ENCODE measurements around the gene TRIM44.
"Not testable (repeated sequence)": the region's sequence is repeated elsewhere in the genome, so short reads cannot be mapped to it uniquely, and the experiment has no call there.

The TRIM44 gene

GRCh38 chr11:35711924-35712323 lies 49.3 kb downstream of the TRIM44 start:
- no peaks in the 10 kb centered on the region for H3K4me1 ChIP-seq (ENCODE audit: control insufficient read depth in 1 of 2, insufficient read depth in 2 of 2, low read length in 2 of 2)
- H3K14ac ChIP-seq (ENCODE audit: low read length) = no peak overlapping the region
- no peak overlapping the region for H4K8ac ChIP-seq (ENCODE audit: low read depth, low read length)
- H3K9me3 ChIP-seq (ENCODE audit: insufficient read depth, low read depth, low read length) = no peaks in the 10 kb centered on the region
- no peak overlapping the region for H3K4ac ChIP-seq (ENCODE audit: low read depth, low read length)
- H2BK120ac ChIP-seq (ENCODE audit: insufficient read depth, low read length, poor library complexity) = no peak overlapping the region
- no peak overlapping the region for H3K4me3 ChIP-seq (ENCODE audit: low read depth, low read length)
- no peak overlapping the region for H2BK5ac ChIP-seq (ENCODE audit: low read depth, low read length, poor library complexity)
- H4K91ac ChIP-seq (ENCODE audit: low read depth, low read length) = no peak overlapping the region
- no peak for DNase-seq
- no peak overlapping the region for H4K12ac ChIP-seq (ENCODE audit: low read depth, low read length)
- H3K36me3 ChIP-seq (ENCODE audit: control insufficient read depth in 1 of 2, insufficient read depth in 2 of 2, low read length in 2 of 2) = no peaks in the 10 kb centered on the region
- no peak overlapping the region for H3K23ac ChIP-seq (ENCODE audit: low read length)
- H3K9ac ChIP-seq (ENCODE audit: low read length) = no peak overlapping the region
- H2BK12ac ChIP-seq (ENCODE audit: low read length) = no peak overlapping the region
- no peak overlapping the region for H2AK5ac ChIP-seq (ENCODE audit: low read length)
- no peak overlapping the region for H3K4me2 ChIP-seq (ENCODE audit: low read length)
- no peaks in the 10 kb centered on the region for H3K79me1 ChIP-seq (ENCODE audit: low read length)
- no peak overlapping the region for H3K27ac ChIP-seq (ENCODE audit: low read depth, low read length)
- no peaks in the 10 kb centered on the region for H3K27me3 ChIP-seq (ENCODE audit: insufficient read depth, low read length)
- no peak overlapping the region for H3K18ac ChIP-seq (ENCODE audit: low read length)
- no peaks in the 10 kb centered on the region for H3K79me2 ChIP-seq (ENCODE audit: control insufficient read depth, insufficient read depth, low read length, poor library complexity)
- H2AFZ ChIP-seq (ENCODE audit: insufficient read depth, low read length, poor library complexity) = no peak overlapping the region

- H2BK5ac ChIP-seq (ENCODE audit: low read depth, low read length, poor library complexity) = no peak overlapping the region
- H4K12ac ChIP-seq (ENCODE audit: low read depth, low read length) = no peak overlapping the region
- no peak overlapping the region for H3K4ac ChIP-seq (ENCODE audit: low read depth, low read length)
- H3K4me1 ChIP-seq (ENCODE audit: control insufficient read depth in 1 of 2, insufficient read depth in 2 of 2, low read length in 2 of 2) = no peaks in the 10 kb centered on the region
- H3K79me2 ChIP-seq (ENCODE audit: control insufficient read depth, insufficient read depth, low read length, poor library complexity) = no peaks in the 10 kb centered on the region
- no peak overlapping the region for H3K23ac ChIP-seq (ENCODE audit: low read length)
- no peak overlapping the region for H3K4me3 ChIP-seq (ENCODE audit: low read depth, low read length)
- H3K27ac ChIP-seq (ENCODE audit: low read depth, low read length) = no peak overlapping the region
- H3K14ac ChIP-seq (ENCODE audit: low read length) = no peak overlapping the region
- no peak overlapping the region for H2BK120ac ChIP-seq (ENCODE audit: insufficient read depth, low read length, poor library complexity)
- no peak overlapping the region for H2AFZ ChIP-seq (ENCODE audit: insufficient read depth, low read length, poor library complexity)
- H2AK5ac ChIP-seq (ENCODE audit: low read length) = no peak overlapping the region
- WGBS (ENCODE audit: extremely low coverage, insufficient coverage, insufficient read length) = no CpG with 5 or more reads among the region's 3 CpGs
- no peaks in the 10 kb centered on the region for H3K79me1 ChIP-seq (ENCODE audit: low read length)
- no peak overlapping the region for H3K18ac ChIP-seq (ENCODE audit: low read length)
- H3K9ac ChIP-seq (ENCODE audit: low read length) = no peak overlapping the region
- no peak overlapping the region for H4K8ac ChIP-seq (ENCODE audit: low read depth, low read length)
- H4K91ac ChIP-seq (ENCODE audit: low read depth, low read length) = no peak overlapping the region
- no peak for DNase-seq
- no peaks in the 10 kb centered on the region for H3K27me3 ChIP-seq (ENCODE audit: insufficient read depth, low read length)
- H3K4me2 ChIP-seq (ENCODE audit: low read length) = no peak overlapping the region
- H3K9me3 ChIP-seq (ENCODE audit: insufficient read depth, low read depth, low read length) = no peaks in the 10 kb centered on the region
- H2BK12ac ChIP-seq (ENCODE audit: low read length) = no peak overlapping the region
- no peaks in the 10 kb centered on the region for H3K36me3 ChIP-seq (ENCODE audit: control insufficient read depth in 1 of 2, insufficient read depth in 2 of 2, low read length in 2 of 2)
Observed at GRCh38 chr11:35712533-35712932, 50.0 kb downstream of the TRIM44 start.

- no CpG with 5 or more reads among the region's 3 CpGs for WGBS (ENCODE audit: extremely low coverage, insufficient coverage, insufficient read length)
- no peak overlapping the region for H3K27ac ChIP-seq (ENCODE audit: low read depth, low read length)
- H2AK5ac ChIP-seq (ENCODE audit: low read length) = no peak overlapping the region
- peak overlapping the region; percentile 70 for H3K23ac ChIP-seq (ENCODE audit: low read length)
- no peaks in the 10 kb centered on the region for H3K36me3 ChIP-seq (ENCODE audit: control insufficient read depth in 1 of 2, insufficient read depth in 2 of 2, low read length in 2 of 2)
- H3K4me3 ChIP-seq (ENCODE audit: low read depth, low read length) = no peak overlapping the region
- H3K9me3 ChIP-seq (ENCODE audit: insufficient read depth, low read depth, low read length) = no peaks in the 10 kb centered on the region
- no peaks in the 10 kb centered on the region for H3K79me2 ChIP-seq (ENCODE audit: control insufficient read depth, insufficient read depth, low read length, poor library complexity)
- no peak overlapping the region for H4K91ac ChIP-seq (ENCODE audit: low read depth, low read length)
- no peak overlapping the region for H2BK120ac ChIP-seq (ENCODE audit: insufficient read depth, low read length, poor library complexity)
- no peak overlapping the region for H4K8ac ChIP-seq (ENCODE audit: low read depth, low read length)
- no peak overlapping the region for H3K18ac ChIP-seq (ENCODE audit: low read length)
- H2BK5ac ChIP-seq (ENCODE audit: low read depth, low read length, poor library complexity) = no peak overlapping the region
- no peak for DNase-seq
- no peaks in the 10 kb centered on the region for H3K27me3 ChIP-seq (ENCODE audit: insufficient read depth, low read length)
- H3K79me1 ChIP-seq (ENCODE audit: low read length) = no peaks in the 10 kb centered on the region
- H3K4ac ChIP-seq (ENCODE audit: low read depth, low read length) = no peak overlapping the region
- H3K9ac ChIP-seq (ENCODE audit: low read length) = no peak overlapping the region
- H4K12ac ChIP-seq (ENCODE audit: low read depth, low read length) = no peak overlapping the region
- H2AFZ ChIP-seq (ENCODE audit: insufficient read depth, low read length, poor library complexity) = no peak overlapping the region
- H3K14ac ChIP-seq (ENCODE audit: low read length) = no peak overlapping the region
- no peak overlapping the region for H2BK12ac ChIP-seq (ENCODE audit: low read length)
- H3K4me2 ChIP-seq (ENCODE audit: low read length) = no peak overlapping the region
- no peaks in the 10 kb centered on the region for H3K4me1 ChIP-seq (ENCODE audit: control insufficient read depth in 1 of 2, insufficient read depth in 2 of 2, low read length in 2 of 2)
Observed at GRCh38 chr11:35714882-35715627, 52.5 kb downstream of the TRIM44 start.

- not testable (repeated sequence) for H3K79me2 ChIP-seq (ENCODE audit: control insufficient read depth, insufficient read depth, low read length, poor library complexity); H4K12ac ChIP-seq (ENCODE audit: low read depth, low read length); H3K27me3 ChIP-seq (ENCODE audit: insufficient read depth, low read length); H3K27ac ChIP-seq (ENCODE audit: low read depth, low read length); H3K4me3 ChIP-seq (ENCODE audit: low read depth, low read length); H2BK12ac ChIP-seq (ENCODE audit: low read length); H3K4ac ChIP-seq (ENCODE audit: low read depth, low read length); H2AFZ ChIP-seq (ENCODE audit: insufficient read depth, low read length, poor library complexity); H4K91ac ChIP-seq (ENCODE audit: low read depth, low read length); H3K9ac ChIP-seq (ENCODE audit: low read length); H3K9me3 ChIP-seq (ENCODE audit: insufficient read depth, low read depth, low read length); H4K8ac ChIP-seq (ENCODE audit: low read depth, low read length); H3K4me2 ChIP-seq (ENCODE audit: low read length); H3K79me1 ChIP-seq (ENCODE audit: low read length); H3K36me3 ChIP-seq (ENCODE audit: control insufficient read depth in 1 of 2, insufficient read depth in 2 of 2, low read length in 2 of 2); H2AK5ac ChIP-seq (ENCODE audit: low read length); H3K18ac ChIP-seq (ENCODE audit: low read length); H2BK120ac ChIP-seq (ENCODE audit: insufficient read depth, low read length, poor library complexity); H3K23ac ChIP-seq (ENCODE audit: low read length); H2BK5ac ChIP-seq (ENCODE audit: low read depth, low read length, poor library complexity); DNase-seq; H3K4me1 ChIP-seq (ENCODE audit: control insufficient read depth in 1 of 2, insufficient read depth in 2 of 2, low read length in 2 of 2); H3K14ac ChIP-seq (ENCODE audit: low read length)
- no CpG with 5 or more reads among the region's 2 CpGs for WGBS (ENCODE audit: extremely low coverage, insufficient coverage, insufficient read length)
Observed at GRCh38 chr11:35715677-35716076, 53.1 kb downstream of the TRIM44 start.
